Right lung (tissue), 10 donors: ENCODE data around the gene STMN3. TPM values are rescaled to one million over a fixed set of nuclear protein-coding genes. Genes with fewer than 3 reads are reported as not detected.

ENCODE experiments used
- DNase-seq, 2 donors: peaks; one replicate each; pipeline ENCODE4 v3.0.0-alpha.2; 2013
- long read RNA-seq, 8 donors: transcript quantifications; one replicate each; lab custom pipeline, GENCODE V29; 2026
- polyA plus RNA-seq, 5 donors: library from polyadenylated mRNA; unstranded; fragments of 120-200 nt; gene quantifications; one replicate each; pipeline versions ENCODE4 v1.2.1 to v1.2.3, GENCODE V29; 2013; ENCODE audit warnings: inconsistent platforms in 1 of 5, low replicate concordance in 1 of 5; ENCODE audit not compliant: insufficient read length in 5 of 5, insufficient read depth in 1 of 5

STMN3 gene
- 10 to 100 TPM; 25.4 to 56.9 (median 37.5) TPM for polyA plus RNA-seq
- long read RNA-seq, donor 1, transcript STMN3-201 (5 exons, 2,255 nt): major isoform, 25 of 31 reads
- long read RNA-seq, donor 1, partial matches to known transcripts: 6 of 31 reads
- long read RNA-seq, donor 1, other reads (novel, unspliced or antisense): 0 of 31 reads
- long read RNA-seq, donor 2, transcript STMN3-201 (5 exons, 2,255 nt): major isoform, 11 of 11 reads
- long read RNA-seq, donor 2, partial matches to known transcripts: 0 of 11 reads
- long read RNA-seq, donor 2, other reads (novel, unspliced or antisense): 0 of 11 reads
- long read RNA-seq, donor 3, transcript STMN3-201 (5 exons, 2,255 nt): major isoform, 15 of 28 reads
- long read RNA-seq, donor 3, partial matches to known transcripts: 13 of 28 reads
- long read RNA-seq, donor 3, other reads (novel, unspliced or antisense): 0 of 28 reads
- long read RNA-seq, donor 4, transcript STMN3-201 (5 exons, 2,255 nt): major isoform, 12 of 12 reads
- long read RNA-seq, donor 4, partial matches to known transcripts: 0 of 12 reads
- long read RNA-seq, donor 4, other reads (novel, unspliced or antisense): 0 of 12 reads
- long read RNA-seq, donor 5, transcript STMN3-201 (5 exons, 2,255 nt): major isoform, 20 of 20 reads
- long read RNA-seq, donor 5, partial matches to known transcripts: 0 of 20 reads
- long read RNA-seq, donor 5, other reads (novel, unspliced or antisense): 0 of 20 reads
- long read RNA-seq, donor 6, transcript STMN3-201 (5 exons, 2,255 nt): major isoform, 27 of 430 reads
- long read RNA-seq, donor 6, partial matches to known transcripts: 392 of 430 reads
- long read RNA-seq, donor 6, other reads (novel, unspliced or antisense): 11 of 430 reads
- long read RNA-seq, donor 7, transcript STMN3-201 (5 exons, 2,255 nt): major isoform, 10 of 10 reads
- long read RNA-seq, donor 7, partial matches to known transcripts: 0 of 10 reads
- long read RNA-seq, donor 7, other reads (novel, unspliced or antisense): 0 of 10 reads
- long read RNA-seq, donor 8, transcript STMN3-201 (5 exons, 2,255 nt): major isoform, 8 of 8 reads
- long read RNA-seq, donor 8, partial matches to known transcripts: 0 of 8 reads
- long read RNA-seq, donor 8, other reads (novel, unspliced or antisense): 0 of 8 reads

DNA sequence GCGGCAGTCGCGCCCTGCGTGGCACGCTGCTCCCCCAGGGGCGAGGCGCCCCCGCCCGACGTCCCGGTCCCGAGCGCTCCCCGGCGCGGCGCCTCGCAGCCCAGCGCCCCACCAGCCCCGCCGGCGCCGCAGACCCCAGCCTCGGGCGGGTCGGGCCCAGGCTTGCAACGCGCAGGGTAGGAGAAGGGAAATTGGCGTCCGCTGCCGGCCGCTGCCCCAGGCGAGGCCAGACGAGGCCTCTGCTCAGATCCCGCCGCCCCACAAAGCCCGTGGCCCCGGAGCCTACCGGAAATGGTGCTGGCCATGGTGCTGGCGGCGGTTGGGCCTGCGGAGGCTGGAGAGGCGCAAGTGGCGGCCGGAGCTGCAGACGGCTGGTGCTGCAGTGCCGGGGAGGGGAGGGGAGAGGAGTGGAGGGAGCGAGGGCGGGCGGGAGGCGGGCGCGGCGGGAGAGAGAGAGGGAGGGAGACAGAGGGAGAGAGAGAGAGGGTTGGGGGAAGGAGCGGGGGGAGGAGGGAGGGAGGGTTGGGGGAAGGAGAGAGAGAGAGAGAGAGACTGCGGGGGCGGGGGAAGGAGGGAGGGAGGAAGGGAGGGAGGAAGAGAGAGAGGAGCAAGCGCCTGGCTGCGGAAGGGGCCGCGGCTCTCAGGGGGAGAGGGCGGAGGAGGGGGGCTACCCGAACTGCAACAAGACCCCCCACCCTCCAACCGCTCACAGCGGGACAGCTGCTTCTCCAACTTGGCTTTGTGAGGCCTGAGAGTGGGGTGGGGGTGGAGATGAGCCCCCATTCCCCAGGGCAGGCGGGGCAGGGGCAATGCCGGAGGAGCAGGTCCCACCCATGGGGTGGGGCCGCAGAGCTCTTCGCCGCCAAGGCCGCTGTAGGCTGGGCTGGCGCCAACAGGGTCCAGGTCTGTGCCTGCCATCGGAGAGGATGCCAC is at the start of gene STMN3:
Gene STMN3 (minus strand): TSS at position 384 of the 933 bp plus-strand sequence. CDS start 79 bp downstream, at position 305.
- peak; percentile 91 to 94 for DNase-seq

DNA sequence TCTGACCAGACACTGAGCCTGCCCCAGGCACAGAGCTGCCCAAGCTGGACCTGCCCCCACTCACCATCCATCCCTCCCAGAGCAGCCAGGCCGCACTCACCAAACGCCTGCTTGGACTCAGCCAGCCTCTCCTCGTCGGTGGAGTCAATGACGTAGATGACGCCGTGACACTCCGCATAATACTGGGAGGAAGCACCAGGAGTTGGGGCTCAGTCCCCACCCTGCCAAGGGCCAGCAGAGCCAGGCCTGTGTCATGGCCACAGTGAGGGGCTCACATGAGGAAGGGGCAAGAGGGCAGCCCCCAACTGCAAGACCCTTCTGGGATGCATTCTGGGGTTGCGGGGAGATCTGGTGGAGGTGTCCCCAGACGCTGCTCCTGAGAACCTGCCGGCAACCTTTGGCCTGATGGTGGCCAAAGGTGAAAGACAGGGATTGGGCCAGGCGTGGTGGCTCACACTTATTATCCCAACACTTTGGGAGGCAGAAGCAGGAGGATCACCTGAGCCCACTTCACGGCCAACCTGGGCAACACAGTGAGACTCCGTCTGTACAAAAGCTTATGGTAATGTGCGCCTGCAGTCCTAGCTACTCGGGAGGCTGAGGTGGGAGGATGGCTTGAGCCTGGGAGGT is 48.9 kb upstream of the STMN3 start:
- no peak for DNase-seq

DNA sequence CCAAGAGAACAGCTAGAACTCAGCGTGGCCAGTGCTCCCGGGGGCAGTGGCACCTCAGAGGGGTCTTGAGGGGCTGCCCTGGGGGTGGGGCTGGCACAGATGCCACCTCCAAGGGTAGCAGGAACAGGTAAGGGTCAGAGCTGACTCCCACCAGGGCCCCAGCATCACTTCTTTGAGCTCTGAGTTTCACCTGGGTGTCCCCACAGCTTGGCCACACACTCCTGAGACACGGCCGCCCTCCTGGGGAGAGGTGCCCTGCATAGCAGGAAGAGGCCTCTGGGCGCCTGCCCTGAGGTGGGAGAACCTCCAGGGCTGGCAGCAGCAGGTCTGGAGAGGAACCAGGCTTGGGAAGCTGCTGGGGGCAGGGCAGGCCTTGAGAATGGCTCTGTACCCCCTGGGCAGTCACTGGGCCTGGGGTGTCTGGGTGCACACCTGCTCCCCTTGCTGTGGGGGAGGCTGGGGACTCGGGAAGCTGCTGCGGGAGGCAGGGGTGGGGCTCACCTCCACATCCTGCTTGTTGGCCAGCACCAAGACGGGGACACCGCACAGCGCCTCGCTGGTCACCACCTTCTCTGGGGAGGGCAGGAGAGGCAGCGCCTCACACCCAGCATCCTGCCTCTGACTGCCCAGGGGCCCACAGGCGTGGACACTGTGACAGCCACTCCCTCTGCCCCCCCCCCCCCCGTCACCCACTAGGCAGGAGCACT is 48.3 kb upstream of the STMN3 start:
- DNase-seq: no peak

DNA sequence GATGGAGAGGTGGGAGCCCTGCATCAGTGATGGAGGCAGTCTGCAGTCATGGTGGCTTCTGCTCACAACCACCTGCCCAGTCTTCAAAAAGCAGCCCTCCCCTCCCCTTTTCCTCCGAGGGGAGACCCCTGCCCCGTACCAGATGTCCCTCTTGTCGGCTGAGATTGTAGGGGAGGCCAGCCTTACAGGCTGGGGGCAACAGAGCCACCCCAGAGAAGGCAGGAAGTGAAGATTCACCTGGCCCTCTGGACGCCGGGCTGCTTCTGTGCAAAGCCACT is 47.8 kb upstream of the STMN3 start:
- DNase-seq: no peak

DNA sequence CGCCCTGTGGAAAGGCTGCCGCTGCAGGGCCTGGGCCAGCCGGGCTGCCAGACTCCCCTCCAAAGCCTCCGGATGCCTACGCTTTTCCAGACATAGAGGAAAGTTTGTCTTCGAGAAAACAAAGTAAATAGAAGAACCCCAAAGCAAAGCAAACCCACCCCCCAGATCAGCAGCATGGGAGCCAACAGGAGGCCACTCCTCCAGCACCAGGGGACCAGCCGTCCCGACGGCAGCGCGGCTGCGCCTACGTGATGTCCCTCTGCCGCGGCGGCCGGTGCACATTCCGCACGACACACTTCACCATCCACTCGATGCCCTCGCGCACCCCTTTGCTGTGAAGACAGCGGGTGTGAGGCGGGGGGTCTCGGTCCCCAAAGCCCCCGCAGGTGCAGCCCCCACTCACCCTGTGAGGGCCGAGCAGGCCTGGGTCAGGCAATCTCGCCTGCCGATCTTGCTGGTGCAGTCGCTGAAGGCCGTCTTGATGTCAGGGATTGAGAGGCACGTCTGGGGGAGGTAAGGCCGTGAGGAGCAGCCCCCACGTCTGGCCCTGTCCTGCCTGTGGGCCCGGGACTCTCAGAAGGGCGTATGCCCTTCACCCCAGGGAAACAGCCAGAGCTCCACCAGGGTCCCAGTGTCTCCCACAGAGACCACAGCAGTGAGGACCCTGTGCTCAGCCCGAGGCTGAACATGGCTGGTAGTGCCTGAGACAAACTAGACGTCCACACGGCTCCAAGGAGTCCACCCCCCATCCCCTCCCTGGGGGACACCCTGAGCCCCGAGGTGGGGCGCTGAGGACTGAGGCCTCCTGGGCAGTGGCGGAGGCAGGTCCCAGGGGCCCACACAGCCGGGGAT is 47.2 kb upstream of the STMN3 start:
- DNase-seq: no peak

DNA sequence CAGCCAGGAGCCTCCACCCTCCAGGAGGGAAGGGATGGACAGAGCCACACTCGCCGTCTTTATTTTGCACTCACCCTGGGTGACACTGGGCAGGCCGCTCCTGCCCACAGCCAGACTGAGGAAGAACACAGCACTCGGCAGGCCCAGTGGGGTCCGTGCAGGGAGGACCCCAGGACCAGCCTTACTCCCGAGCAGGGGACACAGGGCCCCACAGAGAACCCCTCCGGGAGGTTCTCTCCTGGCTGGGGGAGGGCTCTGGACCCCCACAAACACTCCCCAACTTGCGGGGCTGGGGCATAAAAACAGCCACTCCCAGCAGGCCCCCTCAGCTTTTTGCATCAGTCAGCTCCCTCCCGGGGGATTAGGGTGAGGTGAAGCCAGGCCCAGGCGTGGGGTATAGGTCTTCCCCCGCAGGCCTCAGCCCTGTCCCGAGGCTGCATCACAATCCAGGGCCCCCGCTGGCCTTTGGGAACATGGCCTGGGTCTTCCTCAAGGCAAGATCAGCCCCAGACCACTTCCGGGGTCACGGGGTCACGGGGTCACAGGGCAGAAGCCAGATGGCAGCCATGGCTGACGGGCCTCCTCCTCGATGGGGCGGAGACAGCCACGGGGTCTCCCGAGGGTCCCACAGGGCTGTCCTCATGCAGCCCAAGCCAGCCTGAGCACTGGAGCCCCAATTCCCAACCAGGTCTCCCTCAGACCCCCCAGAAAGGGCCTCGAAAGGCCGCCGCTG is 46.4 kb upstream of the STMN3 start:
- no peak for DNase-seq

DNA sequence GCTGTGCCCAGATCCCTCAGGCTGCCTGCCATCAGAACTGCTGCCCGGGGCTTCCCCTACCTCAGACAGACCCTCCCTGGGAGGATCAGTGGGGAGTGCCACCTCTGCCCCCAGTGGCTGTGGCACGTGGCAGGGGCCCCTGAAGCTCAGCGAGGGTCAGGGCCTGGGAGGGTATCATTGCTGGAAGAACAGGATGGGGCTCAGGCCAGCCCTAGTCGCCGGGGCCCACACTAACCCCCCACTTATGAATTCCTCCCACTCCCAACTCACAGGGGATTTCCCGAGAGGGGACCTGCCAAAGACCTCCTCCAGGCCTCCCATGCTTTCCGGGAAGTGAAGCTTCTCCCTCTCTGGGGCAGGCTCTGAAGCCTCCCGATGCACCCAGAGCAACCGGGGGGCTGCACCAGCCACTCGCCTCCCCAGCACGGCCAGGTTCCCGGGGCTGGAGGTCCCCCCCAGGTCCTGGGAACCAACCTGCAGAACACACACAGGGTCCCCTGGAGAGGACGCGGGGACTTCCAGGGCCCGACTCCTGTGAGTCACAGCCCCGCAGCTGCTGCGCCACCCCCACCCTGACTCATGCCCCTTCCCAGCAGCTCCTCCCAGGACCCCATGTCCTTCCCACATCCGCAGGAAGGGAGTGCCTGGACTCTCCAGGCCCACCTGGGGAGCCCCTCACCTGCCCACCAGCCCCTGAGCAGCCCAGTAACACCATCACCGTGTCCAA is 45.7 kb upstream of the STMN3 start:
- no peak for DNase-seq

DNA sequence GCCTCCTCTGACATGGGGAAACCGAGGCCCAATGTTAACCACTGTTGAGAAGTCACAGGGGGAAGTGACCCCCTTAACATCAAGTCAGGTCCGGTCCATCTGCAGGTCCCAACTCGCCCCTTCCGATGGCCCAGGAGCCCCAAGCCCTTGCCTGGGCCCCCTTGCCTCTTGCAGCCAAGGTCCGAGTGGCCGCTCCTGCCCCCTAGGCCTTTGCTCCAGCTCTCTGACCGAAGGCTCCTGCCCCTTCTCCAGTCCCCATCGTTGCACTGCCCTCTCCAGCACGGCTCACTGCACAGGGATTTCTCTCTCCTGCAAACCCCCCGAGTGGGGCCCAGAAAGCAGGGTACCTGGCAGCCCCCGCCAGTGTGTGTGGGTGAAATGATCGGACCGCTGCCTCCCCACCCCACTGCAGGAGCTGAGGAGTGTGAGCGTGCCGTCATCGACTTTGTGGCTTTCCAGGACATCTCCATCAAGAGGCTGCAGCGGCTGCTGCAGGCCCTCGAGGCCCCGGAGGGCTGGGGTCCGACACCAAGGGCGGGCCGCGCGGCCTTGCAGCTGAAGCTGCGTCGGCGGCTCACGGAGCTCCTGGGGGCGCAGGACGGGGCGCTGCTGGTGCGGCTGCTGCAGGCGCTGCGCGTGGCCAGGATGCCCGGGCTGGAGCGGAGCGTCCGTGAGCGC is 44.8 kb upstream of the STMN3 start:
- no peak for DNase-seq

DNA sequence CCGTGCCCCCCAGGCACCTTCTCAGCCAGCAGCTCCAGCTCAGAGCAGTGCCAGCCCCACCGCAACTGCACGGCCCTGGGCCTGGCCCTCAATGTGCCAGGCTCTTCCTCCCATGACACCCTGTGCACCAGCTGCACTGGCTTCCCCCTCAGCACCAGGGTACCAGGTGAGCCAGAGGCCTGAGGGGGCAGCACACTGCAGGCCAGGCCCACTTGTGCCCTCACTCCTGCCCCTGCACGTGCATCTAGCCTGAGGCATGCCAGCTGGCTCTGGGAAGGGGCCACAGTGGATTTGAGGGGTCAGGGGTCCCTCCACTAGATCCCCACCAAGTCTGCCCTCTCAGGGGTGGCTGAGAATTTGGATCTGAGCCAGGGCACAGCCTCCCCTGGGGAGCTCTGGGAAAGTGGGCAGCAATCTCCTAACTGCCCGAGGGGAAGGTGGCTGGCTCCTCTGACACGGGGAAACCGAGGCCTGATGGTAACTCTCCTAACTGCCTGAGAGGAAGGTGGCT is 44.2 kb upstream of the STMN3 start:
- no peak for DNase-seq

DNA sequence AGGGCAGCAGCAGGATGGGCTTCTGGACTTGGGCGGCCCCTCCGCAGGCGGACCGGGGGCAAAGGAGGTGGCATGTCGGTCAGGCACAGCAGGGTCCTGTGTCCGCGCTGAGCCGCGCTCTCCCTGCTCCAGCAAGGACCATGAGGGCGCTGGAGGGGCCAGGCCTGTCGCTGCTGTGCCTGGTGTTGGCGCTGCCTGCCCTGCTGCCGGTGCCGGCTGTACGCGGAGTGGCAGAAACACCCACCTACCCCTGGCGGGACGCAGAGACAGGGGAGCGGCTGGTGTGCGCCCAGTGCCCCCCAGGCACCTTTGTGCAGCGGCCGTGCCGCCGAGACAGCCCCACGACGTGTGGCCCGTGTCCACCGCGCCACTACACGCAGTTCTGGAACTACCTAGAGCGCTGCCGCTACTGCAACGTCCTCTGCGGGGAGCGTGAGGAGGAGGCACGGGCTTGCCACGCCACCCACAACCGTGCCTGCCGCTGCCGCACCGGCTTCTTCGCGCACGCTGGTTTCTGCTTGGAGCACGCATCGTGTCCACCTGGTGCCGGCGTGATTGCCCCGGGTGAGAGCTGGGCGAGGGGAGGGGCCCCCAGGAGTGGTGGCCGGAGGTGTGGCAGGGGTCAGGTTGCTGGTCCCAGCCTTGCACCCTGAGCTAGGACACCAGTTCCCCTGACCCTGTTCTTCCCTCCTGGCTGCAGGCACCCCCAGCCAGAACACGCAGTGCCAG is 43.6 kb upstream of the STMN3 start, which contains the start of gene TNFRSF6B:
Gene TNFRSF6B (plus strand): TSS at position 25 of the 729 bp plus-strand sequence. CDS start 116 bp downstream, at position 141.
- no peak for DNase-seq

DNA sequence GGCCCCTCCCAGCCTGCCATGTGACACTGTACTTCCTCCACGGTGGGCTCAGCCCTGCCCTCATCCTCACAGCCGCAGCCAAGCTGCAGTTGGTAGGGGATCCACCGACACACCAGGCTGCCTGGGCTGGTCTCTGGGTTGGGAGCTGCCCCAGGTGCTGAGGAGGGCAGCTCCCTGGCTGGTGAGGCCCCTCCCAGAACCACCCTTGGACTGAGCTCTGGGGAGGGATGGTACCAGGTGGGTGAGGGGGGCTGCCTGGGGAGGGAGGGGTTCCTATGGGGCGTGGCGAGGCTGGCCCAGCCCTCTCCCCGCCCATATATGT is 43.0 kb upstream of the STMN3 start:
- no peak for DNase-seq

DNA sequence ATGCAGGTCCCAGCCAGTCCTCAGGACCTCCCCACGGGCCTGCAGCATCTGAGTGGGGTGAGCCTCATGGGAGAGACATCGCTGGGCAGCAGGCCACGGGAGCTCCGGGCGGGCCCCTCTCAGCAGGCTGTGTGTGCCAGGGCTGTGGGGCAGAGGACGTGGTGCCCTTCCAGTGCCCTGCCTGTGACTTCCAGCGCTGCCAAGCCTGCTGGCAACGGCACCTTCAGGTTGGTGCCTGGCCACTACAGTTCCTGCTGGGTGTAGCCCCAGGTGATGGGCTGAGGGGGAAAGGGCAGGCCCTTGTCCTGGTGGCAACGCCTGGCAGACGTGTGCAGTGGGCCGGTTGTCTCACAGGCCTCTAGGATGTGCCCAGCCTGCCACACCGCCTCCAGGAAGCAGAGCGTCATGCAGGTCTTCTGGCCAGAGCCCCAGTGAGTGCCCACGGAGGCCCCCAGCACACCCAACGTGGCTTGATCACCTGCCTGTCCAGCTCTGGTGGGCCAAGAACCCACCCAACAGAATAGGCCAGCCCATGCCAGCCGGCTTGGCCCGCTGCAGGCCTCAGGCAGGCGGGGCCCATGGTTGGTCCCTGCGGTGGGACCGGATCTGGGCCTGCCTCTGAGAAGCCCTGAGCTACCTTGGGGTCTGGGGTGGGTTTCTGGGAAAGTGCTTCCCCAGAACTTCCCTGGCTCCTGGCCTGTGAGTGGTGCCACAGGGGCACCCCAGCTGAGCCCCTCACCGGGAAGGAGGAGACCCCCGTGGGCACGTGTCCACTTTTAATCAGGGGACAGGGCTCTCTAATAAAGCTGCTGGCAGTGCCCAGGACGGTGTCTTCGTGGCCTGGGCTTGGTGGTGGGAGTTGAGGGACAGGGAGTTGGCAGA is 42.4 kb upstream of the STMN3 start:
- DNase-seq: no peak

DNA sequence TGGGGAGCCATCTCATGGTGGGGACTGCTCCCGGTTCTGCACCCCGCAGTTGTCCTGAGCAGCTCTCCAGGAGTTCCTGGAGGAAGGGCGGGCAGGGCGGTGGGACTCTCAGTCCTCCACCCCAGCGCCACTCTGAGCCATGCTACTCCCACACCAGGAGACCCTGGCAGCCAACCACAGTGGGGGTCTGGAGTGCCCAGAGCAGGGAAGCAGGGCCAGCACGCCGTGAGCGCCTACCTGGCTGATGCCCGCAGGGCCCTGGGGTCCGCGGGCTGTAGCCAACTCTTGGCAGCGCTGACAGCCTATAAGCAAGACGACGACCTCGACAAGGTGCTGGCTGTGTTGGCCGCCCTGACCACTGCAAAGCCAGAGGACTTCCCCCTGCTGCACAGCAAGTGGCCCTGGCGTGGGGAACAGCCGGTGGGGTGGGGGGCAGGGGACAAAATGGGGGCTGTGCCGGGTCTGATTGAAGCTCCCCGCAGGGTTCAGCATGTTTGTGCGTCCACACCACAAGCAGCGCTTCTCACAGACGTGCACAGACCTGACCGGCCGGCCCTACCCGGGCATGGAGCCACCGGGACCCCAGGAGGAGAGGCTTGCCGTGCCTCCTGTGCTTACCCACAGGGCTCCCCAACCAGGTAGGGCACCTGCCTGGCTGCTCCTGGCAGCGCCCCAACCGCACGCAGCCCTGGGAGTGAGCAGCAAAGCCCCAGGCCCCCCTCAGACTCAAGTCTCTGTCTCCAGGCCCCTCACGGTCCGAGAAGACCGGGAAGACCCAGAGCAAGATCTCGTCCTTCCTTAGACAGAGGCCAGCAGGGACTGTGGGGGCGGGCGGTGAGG is 41.6 kb upstream of the STMN3 start:
- DNase-seq: no peak
